Liver (tissue), 9 donors: ENCODE measurements around the gene ACBD3. TPM values are rescaled to one million over a fixed set of nuclear protein-coding genes. Genes with fewer than 3 reads are reported as not detected.
A peak's percentile ranks its signal among the peaks of the same experiment; 100 is the strongest.

Experiments used
- DNase-seq: peaks from one replicate; pipeline ENCODE4 v3.0.0-alpha.2; 2017; ENCODE audit warnings: low spot score
- H3K27ac ChIP-seq, 2 donors: one replicate each; pipeline ENCODE4 v1.7.0; 2013; ENCODE audit warnings: inconsistent platforms in 2 of 2, low read length in 2 of 2, control low read depth in 1 of 2, low read depth in 1 of 2, mild to moderate bottlenecking in 1 of 2
- H3K27me3 ChIP-seq, 4 donors: one replicate each; pipeline versions ENCODE4 v1.6.1 to v1.7.0; 2013; ENCODE audit warnings: low read length in 3 of 4, inconsistent platforms in 1 of 4, mild to moderate bottlenecking in 1 of 4, moderate library complexity in 1 of 4; ENCODE audit not compliant: control insufficient read depth in 4 of 4, insufficient read depth in 4 of 4
- H3K36me3 ChIP-seq, 4 donors: one replicate each; pipeline versions ENCODE4 v1.6.1 to v1.7.0; 2013; ENCODE audit warnings: low read length in 3 of 4, mild to moderate bottlenecking in 3 of 4, low read depth in 1 of 4, moderate library complexity in 1 of 4; ENCODE audit not compliant: control insufficient read depth in 4 of 4, insufficient read depth in 3 of 4
- H3K4me1 ChIP-seq, 4 donors: one replicate each; pipeline versions ENCODE4 v1.6.1 to v1.7.0; 2013; ENCODE audit warnings: low read length in 3 of 4, mild to moderate bottlenecking in 3 of 4, moderate library complexity in 1 of 4; ENCODE audit not compliant: control insufficient read depth in 4 of 4, insufficient read depth in 4 of 4
- H3K4me3 ChIP-seq, 3 donors: one replicate each; pipeline versions ENCODE4 v1.6.1 to v1.7.0; 2013; ENCODE audit warnings: low read length in 3 of 3, control low read depth in 1 of 3, low read depth in 1 of 3, mild to moderate bottlenecking in 1 of 3
- H3K9ac ChIP-seq, 2 donors: one replicate each; pipeline ENCODE4 v1.7.0; 2013; ENCODE audit warnings: low read length in 2 of 2, mild to moderate bottlenecking in 2 of 2, moderate library complexity in 2 of 2, control low read depth in 1 of 2, low read depth in 1 of 2
- H3K9me3 ChIP-seq, 4 donors: one replicate each; pipeline versions ENCODE4 v1.6.1 to v1.7.0; 2013; ENCODE audit warnings: low read length in 3 of 4; ENCODE audit not compliant: control insufficient read depth in 4 of 4
- EGR1 ChIP-seq, 2 donors: IDR thresholded peaks; 2 replicates each; pipeline ENCODE4 v1.6.1; 2016 to 2018; ENCODE audit warnings: antibody characterized with exemption in 2 of 2, low read depth in 2 of 2
- FOXA1 ChIP-seq: IDR thresholded peaks from 2 replicates; pipeline ENCODE4 v1.6.1; 2016; ENCODE audit warnings: antibody characterized with exemption
- FOXA2 ChIP-seq: IDR thresholded peaks from 2 replicates; pipeline ENCODE4 v1.6.1; 2016; ENCODE audit warnings: antibody characterized with exemption
- GABPA ChIP-seq, 2 donors: IDR thresholded peaks in 1 of 2; conservative IDR thresholded peaks in 1 of 2; 2 replicates each; pipeline ENCODE4 v1.6.1; 2016; ENCODE audit warnings: antibody characterized with exemption in 2 of 2, mild to moderate bottlenecking in 1 of 2, moderate library complexity in 1 of 2
- HNF4A ChIP-seq, 2 donors: conservative IDR thresholded peaks; 2 replicates each; pipeline ENCODE4 v1.6.1; 2016; ENCODE audit warnings: antibody characterized with exemption in 2 of 2, mild to moderate bottlenecking in 2 of 2
- HNF4G ChIP-seq: IDR thresholded peaks from 2 replicates; pipeline ENCODE4 v1.6.1; 2016; ENCODE audit warnings: antibody characterized with exemption
- JUND ChIP-seq, 2 donors: IDR thresholded peaks; 2 replicates each; pipeline ENCODE4 v1.6.1; 2016; ENCODE audit warnings: antibody characterized with exemption in 2 of 2
- NR2F2 ChIP-seq: IDR thresholded peaks from 2 replicates; pipeline ENCODE4 v1.6.1; 2016; ENCODE audit warnings: antibody characterized with exemption
- RAD21 ChIP-seq, 2 donors: IDR thresholded peaks; 2 replicates each; pipeline ENCODE4 v1.6.1; 2016; ENCODE audit warnings: antibody characterized with exemption in 2 of 2, mild to moderate bottlenecking in 2 of 2
- RXRA ChIP-seq, 2 donors: IDR thresholded peaks; 2 replicates each; pipeline ENCODE4 v1.6.1; 2017 to 2018; ENCODE audit warnings: antibody characterized with exemption in 2 of 2, mild to moderate bottlenecking in 1 of 2
- SP1 ChIP-seq: IDR thresholded peaks from 2 replicates; pipeline ENCODE4 v1.6.1; 2018; ENCODE audit warnings: antibody characterized with exemption, mild to moderate bottlenecking
- TAF1 ChIP-seq: conservative IDR thresholded peaks from 2 replicates; pipeline ENCODE4 v1.6.1; 2016; ENCODE audit warnings: antibody characterized with exemption, mild to moderate bottlenecking
- YY1 ChIP-seq: IDR thresholded peaks from 2 replicates; pipeline ENCODE4 v1.6.1; 2016; ENCODE audit warnings: antibody characterized with exemption, mild to moderate bottlenecking
- WGBS: extraction: QIAGEN DNeasy Blood & Tissue Kit; methylation state at CpG from one replicate; pipeline ENCODE4 v1.1.7; 2013; 5-methylcytosine and 5-hydroxymethylcytosine counted together
- polyA plus RNA-seq, 2 donors: library from polyadenylated mRNA; stranded (reverse) in 1 of 2; unstranded in 1 of 2; fragments of 200-250 nt in 1 of 2; fragments of >200 nt in 1 of 2; fragmentation: Nextera tagmentation in 1 of 2; extraction: Ambion mirVana in 1 of 2; gene quantifications; one replicate each; pipeline versions ENCODE4 v1.2.1 to v1.2.3, GENCODE V29; 2013 to 2015
- total RNA-seq, 2 donors: library from RNA; depleted of rRNA; stranded (reverse); fragments of >200 nt; gene quantifications; one replicate each; pipeline ENCODE4 v1.2.3, GENCODE V29; 2014
- TF ChIP-seq, protein P1 (sequence below): IDR thresholded peaks from 2 replicates; pipeline ENCODE4 v1.6.1; 2016; ENCODE audit warnings: antibody characterized with exemption
- TF ChIP-seq, protein P2 (sequence below): IDR thresholded peaks from 2 replicates; pipeline ENCODE4 v1.6.1; 2016; ENCODE audit warnings: antibody characterized with exemption
- TF ChIP-seq, protein P3 (sequence below): IDR thresholded peaks from 2 replicates; pipeline ENCODE4 v1.6.1; 2016; ENCODE audit warnings: antibody characterized with exemption, mild to moderate bottlenecking
- TF ChIP-seq, protein P4 (sequence below): IDR thresholded peaks from 2 replicates; pipeline ENCODE4 v1.6.1; 2016; ENCODE audit warnings: antibody characterized with exemption
- donor health status: healthy.
- donor health status: healthy.
- donor health status: healthy.
- donor health status: healthy.
- donor health status: healthy.

The ACBD3 gene
- total RNA-seq (10 to 100 TPM; 17.8 to 26.9 TPM), polyA plus RNA-seq (10 to 100 TPM in 1 of 2 donors, 1 to 10 TPM in 1; 9.0 to 10.3 TPM)

DNA sequence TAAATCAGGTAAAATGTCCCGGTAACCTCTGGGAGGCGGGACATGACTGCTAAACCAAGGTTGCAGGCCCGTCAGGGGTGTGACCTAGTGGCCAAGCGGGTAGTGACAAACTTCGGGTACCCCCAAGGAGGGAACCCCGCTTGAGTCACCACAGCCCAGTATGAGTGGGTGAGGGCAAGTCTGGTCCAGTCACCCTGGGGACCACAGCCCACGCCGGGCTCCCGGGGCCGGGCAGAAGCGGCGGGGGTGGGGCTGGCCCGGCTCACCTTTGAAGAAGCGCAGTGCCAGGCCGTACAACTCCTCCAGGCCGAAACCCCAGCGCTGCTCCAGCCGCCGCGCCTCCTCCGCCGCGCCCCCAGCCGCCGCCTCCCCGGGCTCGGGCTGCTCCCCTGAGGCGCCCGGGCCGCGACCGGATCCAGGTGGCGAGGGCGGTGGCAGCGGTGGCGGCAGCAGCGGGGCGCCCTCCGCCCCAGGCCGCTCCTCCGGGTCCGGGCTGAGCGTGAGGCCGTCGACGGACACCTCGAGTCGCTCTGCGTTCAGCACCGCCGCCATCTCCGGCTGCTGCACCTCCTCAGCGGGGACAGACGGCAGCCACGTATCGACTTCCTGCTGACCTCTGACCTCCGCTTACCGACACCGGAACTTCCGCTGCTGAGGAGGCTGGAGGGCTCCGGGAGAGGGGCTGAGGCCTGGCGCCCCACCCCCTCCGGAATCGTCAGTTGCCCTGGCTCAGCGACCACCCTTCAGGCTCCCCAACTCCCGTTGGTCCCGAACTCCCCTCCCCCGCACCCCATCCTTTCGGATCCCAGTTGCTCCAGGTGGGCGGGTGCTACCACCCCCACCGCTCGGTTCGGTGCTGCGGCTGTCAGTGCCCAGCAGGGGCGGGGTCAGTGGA is at the start of gene ACBD3:
Gene ACBD3, minus strand, starts transcription at position 618 of the 895 bp plus-strand sequence. Its CDS starts 66 bp downstream, at position 552.
- H3K27me3 ChIP-seq, result no peaks in the 10 kb centered on the region
- TF ChIP-seq GABPA (IDR thresholded peaks at IDR 0.05 in 1 of 2, conservative IDR thresholded peaks at IDR 0.05 in 1 of 2) (peak; percentile 78 to 94), YY1 (peak; percentile 92), NR2F2 (peak; percentile 69)
- TF ChIP-seq, protein P1, sequence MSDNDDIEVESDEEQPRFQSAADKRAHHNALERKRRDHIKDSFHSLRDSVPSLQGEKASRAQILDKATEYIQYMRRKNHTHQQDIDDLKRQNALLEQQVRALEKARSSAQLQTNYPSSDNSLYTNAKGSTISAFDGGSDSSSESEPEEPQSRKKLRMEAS, result no peak
- no peaks in the 10 kb centered on the region for H3K9me3 ChIP-seq
- peaks cover 5 to 25% (median 14%) of the 10 kb centered on the region in 4 donors for H3K4me1 ChIP-seq
- peak; percentile 86 for DNase-seq
- H3K27ac ChIP-seq, result peak within 1 kb of the TSS; percentile 56 to 84
- H3K4me3 ChIP-seq, result peak within 1 kb of the TSS; percentile 76 to 95 (median 92)
- WGBS, result under 1% methylated on average over 74 of the region's 75 CpGs
- H3K36me3 ChIP-seq, result no peaks in the 10 kb centered on the region
- peak within 1 kb of the TSS; percentile 73 to 95 for H3K9ac ChIP-seq

DNA sequence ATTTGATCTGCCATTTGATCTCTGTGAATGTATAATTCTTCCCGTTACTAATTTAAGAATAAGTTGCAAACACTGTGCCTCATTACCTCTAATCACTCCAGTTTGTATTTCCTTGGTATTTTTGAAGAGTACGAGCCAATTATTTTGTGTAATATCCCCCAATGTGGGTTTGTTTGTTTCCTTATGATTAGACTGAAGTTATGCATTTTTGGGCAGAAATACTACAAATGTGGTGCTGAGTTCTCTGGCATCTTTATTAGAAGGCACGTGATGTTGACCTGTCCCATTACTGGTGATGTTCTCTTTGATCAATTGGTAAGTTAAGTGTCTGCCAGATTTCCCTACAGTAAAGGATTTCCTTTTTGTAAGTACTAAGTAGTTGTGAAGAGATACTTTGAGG is 47.3 kb upstream of the ACBD3 start:
- no peak for DNase-seq
- H3K4me3 ChIP-seq, result no peak overlapping the region
- no peak overlapping the region for H3K27ac ChIP-seq
- WGBS, result 96% methylated on average over 3 of the region's 3 CpGs
- peaks cover 0 to 1% (median 0%) of the 10 kb centered on the region in 4 donors for H3K36me3 ChIP-seq
- TF ChIP-seq YY1 (no peak), JUND (IDR thresholded peaks at IDR 0.05) (no peak), NR2F2 (no peak), FOXA2 (no peak), HNF4G (no peak), SP1 (no peak), RAD21 (IDR thresholded peaks at IDR 0.05) (no peak), RXRA (IDR thresholded peaks at IDR 0.05) (no peak), GABPA (IDR thresholded peaks at IDR 0.05 in 1 of 2, conservative IDR thresholded peaks at IDR 0.05 in 1 of 2) (no peak), TAF1 (no peak), HNF4A (conservative IDR thresholded peaks at IDR 0.05) (no peak), FOXA1 (no peak), EGR1 (IDR thresholded peaks at IDR 0.05; ENCODE audit: low read depth in 2 of 2) (no peak)
- TF ChIP-seq, protein P2, sequence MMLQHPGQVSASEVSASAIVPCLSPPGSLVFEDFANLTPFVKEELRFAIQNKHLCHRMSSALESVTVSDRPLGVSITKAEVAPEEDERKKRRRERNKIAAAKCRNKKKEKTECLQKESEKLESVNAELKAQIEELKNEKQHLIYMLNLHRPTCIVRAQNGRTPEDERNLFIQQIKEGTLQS, result no peak
- TF ChIP-seq, protein P1, result no peak
- TF ChIP-seq, protein P3, sequence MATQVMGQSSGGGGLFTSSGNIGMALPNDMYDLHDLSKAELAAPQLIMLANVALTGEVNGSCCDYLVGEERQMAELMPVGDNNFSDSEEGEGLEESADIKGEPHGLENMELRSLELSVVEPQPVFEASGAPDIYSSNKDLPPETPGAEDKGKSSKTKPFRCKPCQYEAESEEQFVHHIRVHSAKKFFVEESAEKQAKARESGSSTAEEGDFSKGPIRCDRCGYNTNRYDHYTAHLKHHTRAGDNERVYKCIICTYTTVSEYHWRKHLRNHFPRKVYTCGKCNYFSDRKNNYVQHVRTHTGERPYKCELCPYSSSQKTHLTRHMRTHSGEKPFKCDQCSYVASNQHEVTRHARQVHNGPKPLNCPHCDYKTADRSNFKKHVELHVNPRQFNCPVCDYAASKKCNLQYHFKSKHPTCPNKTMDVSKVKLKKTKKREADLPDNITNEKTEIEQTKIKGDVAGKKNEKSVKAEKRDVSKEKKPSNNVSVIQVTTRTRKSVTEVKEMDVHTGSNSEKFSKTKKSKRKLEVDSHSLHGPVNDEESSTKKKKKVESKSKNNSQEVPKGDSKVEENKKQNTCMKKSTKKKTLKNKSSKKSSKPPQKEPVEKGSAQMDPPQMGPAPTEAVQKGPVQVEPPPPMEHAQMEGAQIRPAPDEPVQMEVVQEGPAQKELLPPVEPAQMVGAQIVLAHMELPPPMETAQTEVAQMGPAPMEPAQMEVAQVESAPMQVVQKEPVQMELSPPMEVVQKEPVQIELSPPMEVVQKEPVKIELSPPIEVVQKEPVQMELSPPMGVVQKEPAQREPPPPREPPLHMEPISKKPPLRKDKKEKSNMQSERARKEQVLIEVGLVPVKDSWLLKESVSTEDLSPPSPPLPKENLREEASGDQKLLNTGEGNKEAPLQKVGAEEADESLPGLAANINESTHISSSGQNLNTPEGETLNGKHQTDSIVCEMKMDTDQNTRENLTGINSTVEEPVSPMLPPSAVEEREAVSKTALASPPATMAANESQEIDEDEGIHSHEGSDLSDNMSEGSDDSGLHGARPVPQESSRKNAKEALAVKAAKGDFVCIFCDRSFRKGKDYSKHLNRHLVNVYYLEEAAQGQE, result no peak
- TF ChIP-seq, protein P4, sequence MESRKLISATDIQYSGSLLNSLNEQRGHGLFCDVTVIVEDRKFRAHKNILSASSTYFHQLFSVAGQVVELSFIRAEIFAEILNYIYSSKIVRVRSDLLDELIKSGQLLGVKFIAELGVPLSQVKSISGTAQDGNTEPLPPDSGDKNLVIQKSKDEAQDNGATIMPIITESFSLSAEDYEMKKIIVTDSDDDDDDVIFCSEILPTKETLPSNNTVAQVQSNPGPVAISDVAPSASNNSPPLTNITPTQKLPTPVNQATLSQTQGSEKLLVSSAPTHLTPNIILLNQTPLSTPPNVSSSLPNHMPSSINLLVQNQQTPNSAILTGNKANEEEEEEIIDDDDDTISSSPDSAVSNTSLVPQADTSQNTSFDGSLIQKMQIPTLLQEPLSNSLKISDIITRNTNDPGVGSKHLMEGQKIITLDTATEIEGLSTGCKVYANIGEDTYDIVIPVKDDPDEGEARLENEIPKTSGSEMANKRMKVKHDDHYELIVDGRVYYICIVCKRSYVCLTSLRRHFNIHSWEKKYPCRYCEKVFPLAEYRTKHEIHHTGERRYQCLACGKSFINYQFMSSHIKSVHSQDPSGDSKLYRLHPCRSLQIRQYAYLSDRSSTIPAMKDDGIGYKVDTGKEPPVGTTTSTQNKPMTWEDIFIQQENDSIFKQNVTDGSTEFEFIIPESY, result no peak
- H3K9ac ChIP-seq, result no peak overlapping the region
- H3K4me1 ChIP-seq, result no peaks in the 10 kb centered on the region
- no peaks in the 10 kb centered on the region for H3K9me3 ChIP-seq
- H3K27me3 ChIP-seq, result no peaks in the 10 kb centered on the region
